Measurements from ENCODE around the gene CCN6.

DNA sequence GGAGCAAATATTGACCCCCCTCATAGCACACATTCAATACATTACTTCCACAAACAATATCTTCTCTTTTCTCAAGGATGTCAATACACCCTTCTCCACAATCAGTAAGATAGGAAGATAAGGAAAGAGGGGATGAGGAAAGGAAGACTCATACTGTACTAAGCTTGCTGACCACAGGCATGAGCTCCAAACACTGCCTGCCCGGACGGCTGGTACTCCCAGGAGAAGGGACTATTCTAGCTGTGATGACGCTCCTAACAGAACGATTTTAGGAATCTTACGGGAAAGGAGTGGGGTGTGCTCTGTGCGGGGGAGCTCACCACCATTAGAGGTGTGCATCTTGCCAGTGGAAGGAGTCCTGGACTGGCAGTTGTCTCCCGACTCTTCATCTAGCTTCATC, 3.9 kb upstream of the CCN6 start:
- no peak for TF ChIP-seq POLR2AphosphoS5 (IDR thresholded peaks at IDR 0.05; ENCODE audit: low read depth, low read length)
- TF ChIP-seq POLR2A (IDR thresholded peaks at IDR 0.05; ENCODE audit: low read depth, low read length) = no peak
- no peak for TF ChIP-seq TAF1 (IDR thresholded peaks at IDR 0.05; ENCODE audit: borderline replicate concordance, low read depth, low read length)

Measured in GM12892 (cell line).